H1 (cell line): ENCODE data around the gene NR3C2. TPM values are rescaled to one million over a fixed set of nuclear protein-coding genes. Genes with fewer than 3 reads are reported as not detected.

Source experiments
- CTCF ChIA-PET: fragments of 300-600 bp; sonication (Branson Sonifier 250); formaldehyde crosslinking; loops from one replicate; lab custom pipeline; 2021; ENCODE audit not compliant: partially characterized antibody; lab: Charles Lee
- POLR2A ChIA-PET: fragments of 300-600 bp; sonication (Branson Sonifier 250); formaldehyde crosslinking; loops from one replicate; lab custom pipeline; 2021; ENCODE audit warnings: inconsistent platforms; ENCODE audit not compliant: partially characterized antibody; lab: Charles Lee
- DNase-seq, 2 experiments: peaks; one replicate each; pipeline versions ENCODE4 v3.0.0 to v3.0.0-alpha.2; 2010 to 2022; ENCODE audit warnings: low spot score in 2 of 2, low read depth in 1 of 2, mixed read lengths in 1 of 2
- FAIRE-seq: peaks from 2 replicates; lab custom pipeline; 2011; peaks lifted over from hg19 to GRCh38; lab: Jason Lieb, UNC
- H2AFZ ChIP-seq: 2 replicates; pipeline ENCODE4 v1.8.1; 2012; ENCODE audit warnings: low read length, inconsistent platforms
- H2AK5ac ChIP-seq: 2 replicates; pipeline ENCODE4 v1.6.1; 2013; ENCODE audit warnings: low read depth, low read length
- H2BK120ac ChIP-seq: replicated peaks from 2 replicates; pipeline ENCODE3; 2013; ENCODE audit warnings: low read depth, low read length, inconsistent platforms
- H2BK12ac ChIP-seq: 2 replicates; pipeline ENCODE4 v1.6.1; 2013; ENCODE audit warnings: low read depth, low read length
- H2BK15ac ChIP-seq: 2 replicates; pipeline ENCODE4 v1.6.1; 2013; ENCODE audit warnings: low read length
- H2BK20ac ChIP-seq: 2 replicates; pipeline ENCODE4 v1.6.1; 2013; ENCODE audit warnings: low read length
- H2BK5ac ChIP-seq: 2 replicates; pipeline ENCODE4 v1.6.1; 2013; ENCODE audit warnings: low read depth, low read length
- H3K14ac ChIP-seq: 2 replicates; pipeline ENCODE4 v1.6.1; 2013; ENCODE audit warnings: inconsistent platforms; ENCODE audit not compliant: insufficient read length
- H3K18ac ChIP-seq: 2 replicates; pipeline ENCODE4 v1.6.1; 2013; ENCODE audit warnings: low read length; ENCODE audit errors: extremely low read depth
- H3K23ac ChIP-seq: 2 replicates; pipeline ENCODE4 v1.6.1; 2013; ENCODE audit warnings: inconsistent platforms; ENCODE audit not compliant: insufficient read length
- H3K23me2 ChIP-seq: 2 replicates; pipeline ENCODE4 v1.6.1; 2013; ENCODE audit warnings: low read depth, low read length
- H3K27ac ChIP-seq: 2 replicates; pipeline ENCODE4 v1.6.1; 2011; ENCODE audit warnings: low read depth, low read length, inconsistent platforms
- H3K27me3 ChIP-seq, 4 experiments: replicated peaks in 1 of 4; 1 replicate in 1 of 4; 2 replicates in 3 of 4; pipeline versions ENCODE4 v1.6.1 to v1.8.1; 2011 to 2013; ENCODE audit warnings: low read length in 3 of 4, mild to moderate bottlenecking in 3 of 4, inconsistent platforms in 2 of 4, mixed read lengths in 2 of 4, moderate library complexity in 1 of 4; ENCODE audit not compliant: control insufficient read depth in 3 of 4, insufficient read depth in 3 of 4; ENCODE audit errors: extremely low read depth in 1 of 4
- H3K36me3 ChIP-seq, 4 experiments: 2 replicates each; pipeline versions ENCODE4 v1.6.1 to v1.8.1; 2011 to 2013; ENCODE audit warnings: mild to moderate bottlenecking in 4 of 4, low read length in 3 of 4, moderate library complexity in 2 of 4, control low read depth in 1 of 4, inconsistent platforms in 1 of 4; ENCODE audit not compliant: insufficient read depth in 4 of 4, control insufficient read depth in 2 of 4
- H3K4ac ChIP-seq: replicated peaks from 2 replicates; pipeline ENCODE3; 2013; ENCODE audit warnings: low read length, low read depth, mixed read lengths, inconsistent platforms; ENCODE audit not compliant: insufficient read length
- H3K4me1 ChIP-seq, 4 experiments: replicated peaks in 1 of 4; 1 replicate in 1 of 4; 2 replicates in 3 of 4; pipeline versions ENCODE4 v1.6.1 to v1.8.1; 2011 to 2013; ENCODE audit warnings: low read length in 3 of 4, inconsistent platforms in 2 of 4, mixed read lengths in 1 of 4; ENCODE audit not compliant: insufficient read depth in 4 of 4, control insufficient read depth in 3 of 4
- H3K4me2 ChIP-seq, 2 experiments: 2 replicates each; pipeline versions ENCODE4 v1.6.1 to v1.8.1; 2011 to 2013; ENCODE audit warnings: low read depth in 2 of 2, low read length in 2 of 2, control low read depth in 1 of 2, inconsistent platforms in 1 of 2, mild to moderate bottlenecking in 1 of 2; ENCODE audit not compliant: insufficient read depth in 1 of 2
- H3K4me3 ChIP-seq, 4 experiments: fragments of 200-600, 300-600 bp in 1 of 4; sonication (generic), shearing (Covaris generic), sonication (Bioruptor Twin) in 1 of 4; 2 replicates each; pipeline versions ENCODE4 v1.5.1 to v1.8.1; 2011 to 2016; ENCODE audit warnings: low read length in 4 of 4, low read depth in 3 of 4, control low read depth in 2 of 4, inconsistent platforms in 2 of 4, mild to moderate bottlenecking in 2 of 4, mixed read lengths in 1 of 4, moderate library complexity in 1 of 4; ENCODE audit not compliant: insufficient read depth in 2 of 4; ENCODE audit errors: extremely low read depth in 1 of 4
- H3K56ac ChIP-seq: replicated peaks from 2 replicates; pipeline ENCODE3; 2013; ENCODE audit warnings: low read depth, mild to moderate bottlenecking, mixed read lengths, low read length, inconsistent platforms; ENCODE audit not compliant: insufficient read length
- H3K79me1 ChIP-seq: 2 replicates; pipeline ENCODE4 v1.6.1; 2013; ENCODE audit warnings: low read depth, low read length, control low read depth
- H3K79me2 ChIP-seq, 2 experiments: 2 replicates each; pipeline versions ENCODE4 v1.6.1 to v1.8.1; 2012 to 2013; ENCODE audit warnings: low read length in 2 of 2, mild to moderate bottlenecking in 2 of 2, inconsistent platforms in 1 of 2; ENCODE audit not compliant: insufficient read depth in 2 of 2, control insufficient read depth in 1 of 2
- H3K9ac ChIP-seq, 4 experiments: replicated peaks in 1 of 4; 1 replicate in 1 of 4; 2 replicates in 3 of 4; pipeline versions ENCODE4 v1.6.1 to v1.8.1; 2011 to 2013; ENCODE audit warnings: low read depth in 3 of 4, low read length in 3 of 4, control low read depth in 2 of 4, mild to moderate bottlenecking in 2 of 4, moderate library complexity in 2 of 4, inconsistent platforms in 1 of 4; ENCODE audit errors: extremely low read depth in 1 of 4
- H3K9me3 ChIP-seq, 2 experiments: 2 replicates each; pipeline versions ENCODE4 v1.6.1 to v1.8.1; 2012 to 2013; ENCODE audit warnings: mild to moderate bottlenecking in 2 of 2, moderate library complexity in 2 of 2, control low read depth in 1 of 2, inconsistent platforms in 1 of 2, low read depth in 1 of 2, low read length in 1 of 2, mixed read lengths in 1 of 2; ENCODE audit not compliant: insufficient read depth in 2 of 2
- H4K20me1 ChIP-seq, 2 experiments: replicated peaks in 1 of 2; 2 replicates each; pipeline versions ENCODE3 to v1.8.1; 2011 to 2013; ENCODE audit warnings: inconsistent platforms in 2 of 2, low read length in 2 of 2, mild to moderate bottlenecking in 1 of 2; ENCODE audit not compliant: insufficient read depth in 2 of 2, control insufficient read depth in 1 of 2
- H4K5ac ChIP-seq: 2 replicates; pipeline ENCODE4 v1.6.1; 2013; ENCODE audit warnings: low read length, low read depth, mixed read lengths, inconsistent platforms; ENCODE audit not compliant: insufficient read length
- H4K8ac ChIP-seq: 2 replicates; pipeline ENCODE4 v1.8.0; 2013; ENCODE audit warnings: mild to moderate bottlenecking, moderate library complexity, low read length, inconsistent platforms; ENCODE audit not compliant: insufficient read depth; ENCODE audit errors: extremely low read depth
- H4K91ac ChIP-seq: replicated peaks from 2 replicates; pipeline ENCODE3; 2013; ENCODE audit warnings: low read length, mixed read lengths, inconsistent platforms; ENCODE audit not compliant: insufficient read length
- ASH2L ChIP-seq: fragments of 200-600, 300-600 bp; sonication (generic); IDR thresholded peaks from one replicate; pipeline ENCODE4 v1.7.1; 2017; ENCODE audit warnings: low read length
- BRCA1 ChIP-seq: IDR thresholded peaks from 2 replicates; pipeline ENCODE4 v1.6.1; 2012; ENCODE audit warnings: low read depth, low read length, improper control_type of control experiment
- CBX8 ChIP-seq: fragments of 300-800, 300-1000 bp; sonication (generic); IDR thresholded peaks from 2 replicates; pipeline ENCODE4 v1.7.1; 2016; ENCODE audit warnings: low read depth, low read length, borderline replicate concordance
- CHD2 ChIP-seq: IDR thresholded peaks from 2 replicates; pipeline ENCODE4 v1.6.1; 2012; ENCODE audit warnings: low read length, improper control_type of control experiment
- EGR1 ChIP-seq: IDR thresholded peaks from 2 replicates; pipeline ENCODE4 v1.6.1; 2011; ENCODE audit warnings: low read depth, low read length, borderline replicate concordance
- MAFK ChIP-seq: IDR thresholded peaks from 2 replicates; pipeline ENCODE4 v1.6.1; 2012; ENCODE audit warnings: low read depth, mild to moderate bottlenecking, improper control_type of control experiment, low read length
- PHF8 ChIP-seq: fragments of 200-600 bp; sonication (generic); conservative IDR thresholded peaks from 2 replicates; pipeline ENCODE4 v1.7.1; 2012; ENCODE audit warnings: low read depth, mild to moderate bottlenecking, inconsistent platforms, low read length, moderate library complexity
- POLR2A ChIP-seq, 2 experiments: IDR thresholded peaks; 1 replicate in 1 of 2; 2 replicates in 1 of 2; pipeline ENCODE4 v1.6.1; 2011; ENCODE audit warnings: low read depth in 2 of 2, low read length in 2 of 2, mild to moderate bottlenecking in 2 of 2; ENCODE audit errors: control extremely low read depth in 1 of 2
- RNF2 ChIP-seq: fragments of 200-900, 300-1000 bp; sonication (generic); IDR thresholded peaks from 2 replicates; pipeline ENCODE4 v1.7.1; 2016; ENCODE audit warnings: borderline replicate concordance, low read depth, mild to moderate bottlenecking, antibody characterized with exemption, low read length; ENCODE audit not compliant: poor library complexity, severe bottlenecking; ENCODE audit errors: missing control alignments
- SAP30 ChIP-seq: fragments of 300-600 bp; sonication (generic); IDR thresholded peaks from 2 replicates; pipeline ENCODE4 v1.7.1; 2012; ENCODE audit warnings: low read length, moderate library complexity, mild to moderate bottlenecking, inconsistent platforms; ENCODE audit not compliant: insufficient read depth, insufficient replicate concordance
- SUZ12 ChIP-seq: fragments of 200-600 bp; sonication (generic); IDR thresholded peaks from 2 replicates; pipeline ENCODE4 v1.6.1; 2012; ENCODE audit warnings: mild to moderate bottlenecking, inconsistent platforms, low read length, moderate library complexity, mixed read lengths
- TAF1 ChIP-seq: IDR thresholded peaks from 2 replicates; pipeline ENCODE4 v1.6.1; 2011; ENCODE audit warnings: mild to moderate bottlenecking, low read depth, low read length
- WGBS, 2 experiments: shearing (Covaris generic) in 1 of 2; methylation state at CpG; one replicate each; pipeline versions ENCODE4 v1.1.6 to v1.1.7; 2013 to 2015; ENCODE audit warnings: low lambda C conversion rate in 2 of 2, mixed read lengths in 2 of 2, inconsistent platforms in 1 of 2, low coverage in 1 of 2, missing lambda C conversion rate in 1 of 2; ENCODE audit not compliant: insufficient replicate concordance in 2 of 2, insufficient coverage in 1 of 2, insufficient read length in 1 of 2; ENCODE audit errors: extremely low coverage in 1 of 2, missing lambda C conversion rate in 1 of 2; 5-methylcytosine and 5-hydroxymethylcytosine counted together
- polyA plus RNA-seq, 7 experiments: library from polyadenylated mRNA; depleted of rRNA in 3 of 7; stranded (reverse) in 5 of 7; unstranded in 2 of 7; fragments of >200 nt in 5 of 7; fragments of 200-250 nt in 2 of 7; gene quantifications; 1 replicate in 5 of 7; 2 replicates in 1 of 7; 4 replicates in 1 of 7; pipeline versions ENCODE4 v1.2.1 to v1.2.3, GENCODE V29; 2011 to 2013; ENCODE audit warnings: missing spikeins in 2 of 7, mixed read lengths in 2 of 7
- total RNA-seq: library from RNA; stranded (reverse); fragmentation: NEBNext Ultra II Directional; extraction: Animal tissue kit (Norgen Biotek cat#: 25700); gene quantifications from 2 replicates; pipeline ENCODE4 v1.2.1, GENCODE V29; 2021

Gene NR3C2
- total and polyA plus RNA-seq, 2 of the 8 experiments (the other 6 are each of a cell fraction or from before 2014, with no cell fraction given) = 0.80 to 3.9 TPM

GRCh38 chr4:148141501-148141900 lies 300.7 kb downstream of the NR3C2 start:
- Histone ChIP-seq H4K8ac (no peak overlapping the region), H3K36me3 (no peaks in the 10 kb centered on the region), H3K56ac (no peak overlapping the region), H3K4ac (no peak overlapping the region), H2AFZ (no peak overlapping the region), H2BK12ac (no peak overlapping the region), H2BK5ac (no peak overlapping the region), H2BK120ac (no peak overlapping the region), H4K20me1 (no peaks in the 10 kb centered on the region), H4K5ac (no peak overlapping the region), H3K27ac (no peak overlapping the region), H3K9ac (no peak overlapping the region), H3K27me3 (no peaks in the 10 kb centered on the region), H3K18ac (no peak overlapping the region), H3K79me2 (no peaks in the 10 kb centered on the region), H2AK5ac (no peak overlapping the region), H3K4me3 (no peak overlapping the region), H3K79me1 (no peaks in the 10 kb centered on the region), H3K23me2 (no peaks in the 10 kb centered on the region), H3K23ac (no peak overlapping the region), H3K9me3 (no peaks in the 10 kb centered on the region), H3K4me1 (peaks cover 0 to 8% (median 0%) of the 10 kb centered on the region in 4 experiments; a peak in 2 of 7 replicates), H4K91ac (no peak overlapping the region), H3K14ac (peak overlapping the region; percentile 77), H2BK20ac (no peak overlapping the region), H2BK15ac (no peak overlapping the region), H3K4me2 (no peak overlapping the region)
- no peak for TF ChIP-seq RNF2
- no peak for TF ChIP-seq BRCA1
- TF ChIP-seq MAFK = no peak
- TF ChIP-seq TAF1 = no peak
- no peak for TF ChIP-seq PHF8
- no peak for TF ChIP-seq CBX8
- TF ChIP-seq SUZ12 = no peak
- no peak for TF ChIP-seq POLR2A (IDR thresholded peaks at IDR 0.05; ENCODE audit: control extremely low read depth in 1 of 2, low read depth in 2 of 2, low read length in 2 of 2)
- no peak for TF ChIP-seq CHD2
- no peak for TF ChIP-seq EGR1
- no peak for TF ChIP-seq SAP30
- TF ChIP-seq ASH2L = no peak
- FAIRE-seq (no peak), DNase-seq (no peak)
- 93% methylated on average over 3 of the region's 3 CpGs; no CpG with 5 or more reads in 1 of the 2 experiments for WGBS, 2 experiments
- ChIA-PET CTCF (interaction anchor here (1.0 to 2.2 kb wide), 3 partner anchors 118 to 216 kb away, joined by 3 to 6 read pairs (median 3); no protein-coding TSS in a partner anchor), POLR2A (no interaction called here)
